G401 (cell line): ENCODE results near the gene OR8G5. TPM values are rescaled to one million over a fixed set of nuclear protein-coding genes. Genes with fewer than 3 reads are reported as not detected.
"Not testable (repeated sequence)": the region's sequence is repeated elsewhere in the genome, so short reads cannot be mapped to it uniquely, and the experiment has no call there.

Experiments
- DNase-seq: peaks from one replicate; pipeline ENCODE4 v3.0.0-alpha.2; 2015; ENCODE audit warnings: low spot score
- in situ Hi-C: cut with HindIII; loops from 2 replicates; pipeline ENCODE4 v1.10.0; 2016; ENCODE audit warnings: low sequenced_read_pairs, mixed read lengths
- total RNA-seq: library from RNA; depleted of rRNA; stranded (reverse); fragments of >200 nt; shearing (Covaris generic); gene quantifications from 2 replicates; pipeline ENCODE4 v1.2.3, GENCODE V29; 2014; rRNA removed

Gene OR8G5
- not detected in 2 replicates for total RNA-seq

DNA sequence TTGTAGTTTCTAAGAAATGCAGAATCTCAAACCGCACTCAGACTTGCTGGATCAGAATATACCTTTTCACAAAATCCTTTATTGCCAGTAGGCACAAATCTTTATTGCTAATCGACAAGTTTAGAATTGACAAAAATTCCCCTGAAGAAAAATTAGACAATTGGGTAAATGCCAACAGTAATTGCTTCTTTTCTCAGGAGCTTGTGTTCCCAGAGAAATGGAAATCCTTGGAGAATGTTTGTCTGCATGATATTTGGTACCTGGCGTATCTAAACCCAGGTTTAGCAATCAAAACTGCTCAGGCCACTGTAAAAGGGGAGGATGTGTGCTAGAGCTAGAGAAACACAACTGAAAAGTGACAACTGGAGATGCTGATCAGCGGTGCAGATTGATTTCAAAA is at the start of gene OR8G5:
TSS of gene OR8G5 (plus strand) at position 301 of the 400 bp plus-strand sequence. CDS start 8,556 bp downstream, outside the sequence.
- in situ Hi-C loops = no loop called here
- DNase-seq = no peak

- in situ Hi-C loops = no loop called here
- DNase-seq = no peak
These were observed 48.9 kb upstream of the OR8G5 start for GRCh38 chr11:124207102-124207792.

DNA sequence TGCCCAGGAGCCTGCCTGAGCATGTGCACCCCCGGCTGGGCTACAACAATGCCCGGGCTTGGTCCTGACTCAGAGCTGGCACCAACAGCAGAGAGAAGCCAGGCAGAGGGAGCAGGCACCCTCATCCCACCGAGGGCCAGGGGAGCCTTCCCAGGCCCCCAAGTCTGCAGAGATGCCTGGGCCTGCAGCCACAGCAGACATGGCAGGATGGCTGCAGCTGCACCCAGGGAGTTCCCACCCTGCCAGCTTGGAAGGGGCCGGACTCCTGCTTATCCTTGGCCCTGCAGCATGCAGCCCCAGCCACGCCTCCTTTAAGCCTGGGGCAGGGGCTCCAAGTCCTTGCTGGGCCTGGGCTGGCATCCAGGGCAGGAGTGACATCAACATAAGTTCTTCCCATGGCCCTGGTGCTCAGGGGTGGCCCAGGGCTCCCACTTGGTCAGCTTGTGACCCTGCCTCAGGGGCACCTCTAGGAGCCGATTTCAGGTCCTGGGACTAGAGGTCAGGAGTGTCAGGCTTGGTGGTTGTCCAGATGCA is 46.3 kb upstream of the OR8G5 start:
- no peak for DNase-seq
- in situ Hi-C loops = no loop called here

- in situ Hi-C loops = no loop called here
- DNase-seq = no peak
These were observed 45.8 kb upstream of the OR8G5 start for GRCh38 chr11:124210421-124210820.

DNA sequence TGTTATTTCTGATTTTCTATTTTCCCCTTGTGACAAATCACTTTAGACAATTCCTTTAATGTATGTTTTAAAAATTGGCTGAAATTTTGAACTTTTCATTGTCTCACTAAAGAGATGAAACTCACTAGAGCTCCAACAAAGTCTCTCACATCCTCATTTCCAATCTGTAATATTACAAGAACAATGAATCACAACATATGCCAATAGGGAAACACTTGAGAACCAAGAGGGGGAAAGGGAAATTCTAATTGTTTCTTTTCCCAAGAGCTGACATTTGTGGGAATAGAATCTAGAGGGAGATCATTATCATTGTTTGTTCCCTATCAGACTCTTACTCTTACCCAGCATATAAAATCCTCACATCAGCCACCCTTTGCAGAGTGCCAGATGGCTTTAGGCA is 44.9 kb upstream of the OR8G5 start:
- no peak for DNase-seq
- in situ Hi-C loops = no loop called here

DNA sequence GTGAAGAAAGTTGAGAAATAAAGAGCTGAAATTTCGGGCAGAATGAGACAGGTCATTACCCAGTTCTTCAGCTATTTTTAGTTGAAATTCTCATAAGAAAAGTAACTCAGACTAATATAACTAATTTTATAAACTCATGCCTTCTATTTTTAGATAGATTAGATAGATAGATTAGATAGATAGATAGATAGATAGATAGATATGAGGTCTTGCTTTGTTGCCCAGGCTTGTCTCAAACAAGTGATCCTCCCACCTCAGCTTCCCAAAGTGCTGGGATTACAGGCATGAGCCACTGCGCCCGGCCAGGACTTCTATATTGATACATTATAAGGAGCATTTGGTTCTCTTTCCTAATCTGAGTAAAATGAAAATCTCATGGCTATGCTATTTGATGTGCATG is 42.1 kb upstream of the OR8G5 start:
- in situ Hi-C loops = no loop called here
- no peak for DNase-seq

DNA sequence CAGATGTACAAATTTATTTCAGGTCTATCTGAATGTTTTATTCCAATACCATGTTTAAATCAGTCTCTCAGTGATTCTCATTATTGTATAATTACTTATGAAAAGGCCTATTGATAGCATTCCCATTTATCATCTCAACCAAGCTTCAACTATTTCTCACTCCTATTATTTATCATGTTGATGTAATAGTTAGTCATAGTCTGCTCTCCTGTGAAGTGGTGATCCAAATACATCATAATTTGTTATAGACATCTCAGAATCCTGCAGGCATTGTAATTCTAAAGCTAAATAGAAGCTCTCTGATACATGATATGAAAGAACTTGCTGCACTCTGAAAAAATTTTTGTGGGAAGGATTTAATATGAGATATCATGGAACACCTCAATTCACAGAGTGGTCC is 37.0 kb upstream of the OR8G5 start:
- DNase-seq = no peak
- in situ Hi-C loops = no loop called here

DNA sequence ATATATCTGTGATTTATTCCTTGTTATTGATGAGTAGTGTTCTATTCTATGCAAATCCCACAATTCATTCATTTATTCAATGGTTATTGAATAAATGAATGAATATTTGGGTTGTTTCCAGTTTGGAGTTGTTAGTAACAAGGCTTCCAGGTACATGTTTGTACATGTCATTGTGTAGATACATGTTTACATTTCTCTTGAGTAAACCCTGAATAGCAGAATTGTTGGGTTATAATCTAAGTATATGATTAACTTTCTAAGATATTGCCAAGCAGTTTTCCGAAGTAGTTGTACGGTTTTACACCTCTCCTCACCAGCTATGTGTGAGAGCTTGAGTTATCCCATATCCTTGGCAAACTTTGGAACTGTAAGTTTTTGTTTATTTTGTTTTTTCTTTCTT is 33.8 kb upstream of the OR8G5 start:
- in situ Hi-C loops = no loop called here
- no peak for DNase-seq

DNA sequence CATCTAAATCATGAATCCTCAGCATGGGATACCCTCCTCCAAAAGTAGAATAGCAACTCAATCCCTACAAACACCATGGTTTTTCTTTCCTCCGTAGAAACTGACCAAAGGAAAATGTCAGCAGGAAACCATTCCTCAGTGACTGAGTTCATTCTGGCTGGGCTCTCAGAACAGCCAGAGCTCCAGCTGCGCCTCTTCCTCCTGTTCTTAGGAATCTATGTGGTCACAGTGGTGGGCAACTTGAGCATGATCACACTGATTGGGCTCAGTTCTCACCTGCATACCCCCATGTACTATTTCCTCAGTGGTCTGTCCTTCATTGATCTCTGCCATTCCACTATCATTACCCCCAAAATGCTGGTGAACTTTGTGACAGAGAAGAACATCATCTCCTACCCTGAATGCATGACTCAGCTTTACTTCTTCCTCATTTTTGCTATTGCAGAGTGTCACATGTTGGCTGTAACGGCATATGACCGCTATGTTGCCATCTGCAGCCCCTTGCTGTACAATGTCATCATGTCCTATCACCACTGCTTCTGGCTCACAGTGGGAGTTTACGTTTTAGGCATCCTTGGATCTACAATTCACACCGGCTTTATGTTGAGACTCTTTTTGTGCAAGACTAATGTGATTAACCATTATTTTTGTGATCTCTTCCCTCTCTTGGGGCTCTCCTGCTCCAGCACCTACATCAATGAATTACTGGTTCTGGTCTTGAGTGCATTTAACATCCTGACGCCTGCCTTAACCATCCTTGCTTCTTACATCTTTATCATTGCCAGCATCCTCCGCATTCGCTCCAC is 31.4 kb upstream of the OR8G5 start:
- DNase-seq, in situ Hi-C loops: not testable (repeated sequence)

DNA sequence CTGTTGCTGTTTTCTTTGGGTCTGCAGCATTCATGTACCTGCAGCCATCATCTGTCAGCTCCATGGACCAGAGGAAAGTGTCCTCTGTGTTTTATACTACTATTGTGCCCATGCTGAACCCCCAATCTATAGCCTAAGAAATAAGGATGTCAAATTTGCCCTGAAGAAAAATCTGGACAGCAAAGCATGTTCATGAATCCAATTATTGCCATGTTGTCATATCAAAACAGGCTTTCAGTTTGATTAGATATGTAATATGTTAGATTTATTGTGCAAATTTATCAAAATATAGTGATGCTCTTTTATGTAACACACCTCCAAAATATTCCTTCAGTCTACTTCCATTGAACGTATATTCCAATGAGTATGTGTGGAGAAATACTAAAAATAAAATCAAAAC is 30.7 kb upstream of the OR8G5 start:
- in situ Hi-C loops = no loop called here
- no peak for DNase-seq

DNA sequence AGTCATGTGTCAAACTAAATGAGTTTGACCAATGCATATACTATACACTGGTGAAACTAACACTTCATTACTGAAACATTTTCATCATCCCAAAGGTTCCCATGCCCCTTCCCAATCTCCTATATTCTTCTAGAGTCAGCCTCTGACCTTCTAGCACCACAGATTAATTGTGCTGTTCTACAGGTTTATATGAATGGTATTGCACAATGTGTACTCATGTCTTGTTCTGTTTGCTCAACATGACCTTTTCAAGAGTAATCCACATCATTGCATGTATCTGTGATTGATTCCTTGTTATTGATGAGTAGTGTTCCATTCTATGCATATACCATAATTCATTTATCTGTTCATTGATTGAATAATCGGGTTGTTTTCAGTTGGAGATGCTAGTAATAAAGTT is 22.8 kb upstream of the OR8G5 start:
- in situ Hi-C loops = no loop called here
- DNase-seq = no peak

DNA sequence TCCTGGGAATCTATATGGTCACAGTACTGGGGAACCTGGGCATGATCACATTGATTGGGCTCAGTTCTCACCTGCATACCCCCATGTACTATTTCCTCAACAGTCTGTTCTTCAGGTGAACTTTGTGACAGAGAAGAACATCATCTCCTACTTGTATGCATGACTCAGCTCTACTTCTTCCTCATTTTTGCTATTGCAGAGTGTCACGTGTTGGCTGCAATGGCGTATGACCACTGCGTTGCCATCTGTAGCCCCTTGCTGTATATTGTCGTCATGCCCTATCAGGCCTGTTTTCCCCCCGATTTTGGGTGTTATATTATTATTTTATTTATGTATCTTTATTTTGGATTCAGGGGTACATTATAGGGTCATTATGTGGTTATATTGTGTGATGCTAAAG is 17.7 kb upstream of the OR8G5 start:
- in situ Hi-C loops = no loop called here
- no peak for DNase-seq

DNA sequence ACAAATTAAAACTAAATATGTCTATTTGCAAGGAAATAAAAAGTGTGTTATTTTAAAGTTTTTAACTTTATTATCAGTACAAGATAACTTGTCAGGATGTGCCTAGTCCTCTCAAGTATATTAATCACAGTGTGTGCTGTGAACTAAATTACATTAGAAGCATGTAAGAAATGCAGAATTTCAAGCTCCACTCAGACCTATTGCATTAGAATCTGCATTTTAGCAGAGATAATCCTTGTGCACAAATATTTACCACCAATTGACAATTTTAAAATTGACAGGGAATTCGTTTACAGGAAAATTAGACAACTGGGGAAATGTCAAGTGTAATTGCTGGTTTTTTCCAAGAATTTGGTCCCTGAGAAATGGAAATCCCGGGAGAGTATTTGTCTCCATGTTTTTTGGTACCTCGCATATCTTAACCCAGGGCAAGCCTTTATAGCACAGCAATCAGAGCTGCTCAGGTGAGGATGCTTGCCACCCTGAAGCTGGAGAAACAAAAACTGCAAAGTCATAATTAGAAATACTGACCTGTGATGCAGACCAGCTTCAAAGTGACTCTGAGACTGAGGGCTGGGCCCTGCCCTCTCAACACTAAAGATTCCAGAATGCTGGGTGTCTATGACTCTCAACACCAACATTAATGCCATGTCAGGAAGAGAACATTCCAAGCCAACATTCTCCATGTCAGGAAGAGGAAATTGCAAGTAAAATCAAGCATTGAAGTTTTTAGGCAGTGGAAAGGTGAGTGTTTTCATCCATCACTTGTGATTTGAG is 15.4 kb upstream of the OR8G5 start, which contains the start of gene OR8G1:
TSS of gene OR8G1 (plus strand) at position 475 of the 777 bp plus-strand sequence. CDS start 8,581 bp downstream, outside the sequence.
- DNase-seq = no peak
- in situ Hi-C loops = no loop called here

- in situ Hi-C loops, DNase-seq: not testable (repeated sequence)
These were observed 6.3 kb upstream of the OR8G5 start for GRCh38 chr11:124249869-124250268.

- in situ Hi-C loops, DNase-seq: not testable (repeated sequence)
These were observed 8.9 kb downstream of the OR8G5 start for GRCh38 chr11:124265041-124265440.

GRCh38 chr11:124270886-124271285 is 14.7 kb downstream of the OR8G5 start:
- in situ Hi-C loops = not testable (repeated sequence)

DNA sequence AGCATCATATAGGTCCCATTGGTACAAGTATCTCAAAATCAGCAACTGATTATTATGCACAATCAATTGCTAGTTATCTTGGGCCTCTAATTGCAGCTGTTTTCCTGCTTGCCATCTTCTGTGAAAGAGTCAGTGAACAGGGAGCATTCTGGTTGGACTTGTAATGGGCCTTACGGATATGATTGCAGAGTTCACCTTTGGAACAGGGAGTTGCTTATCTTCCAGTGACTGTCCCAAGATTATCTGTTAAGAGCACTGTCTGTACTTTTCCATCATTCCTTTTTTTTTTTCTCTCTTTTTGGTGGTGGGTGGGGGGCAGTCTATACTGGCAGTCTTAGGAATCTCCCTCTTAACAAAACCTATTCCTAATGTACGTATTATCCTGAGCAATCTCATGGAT is 17.8 kb downstream of the OR8G5 start:
- in situ Hi-C loops = no loop called here
- no peak for DNase-seq

More at GRCh38 chr11:124270886-124271285, 14.7 kb downstream of the OR8G5 start:
- not testable (repeated sequence) for DNase-seq

DNA sequence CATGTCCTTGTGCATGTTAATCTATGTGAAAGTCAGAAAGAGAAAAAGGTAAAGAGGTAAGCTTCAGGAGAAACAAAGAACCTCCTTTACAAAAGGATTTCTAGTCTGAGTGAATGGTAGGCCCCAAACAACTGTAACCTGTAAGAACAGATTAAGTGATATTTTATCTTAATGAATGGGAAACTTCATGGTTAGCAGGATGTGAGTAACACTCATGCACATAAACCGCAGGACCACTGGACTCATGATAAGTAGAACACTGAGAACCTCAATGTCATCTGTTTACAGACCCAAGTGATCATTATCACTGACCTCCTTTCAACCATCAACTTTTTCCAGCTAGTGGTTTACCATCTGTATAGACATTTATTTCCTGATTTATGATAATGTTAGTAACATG is 19.9 kb downstream of the OR8G5 start:
- no peak for DNase-seq
- in situ Hi-C loops = no loop called here

DNA sequence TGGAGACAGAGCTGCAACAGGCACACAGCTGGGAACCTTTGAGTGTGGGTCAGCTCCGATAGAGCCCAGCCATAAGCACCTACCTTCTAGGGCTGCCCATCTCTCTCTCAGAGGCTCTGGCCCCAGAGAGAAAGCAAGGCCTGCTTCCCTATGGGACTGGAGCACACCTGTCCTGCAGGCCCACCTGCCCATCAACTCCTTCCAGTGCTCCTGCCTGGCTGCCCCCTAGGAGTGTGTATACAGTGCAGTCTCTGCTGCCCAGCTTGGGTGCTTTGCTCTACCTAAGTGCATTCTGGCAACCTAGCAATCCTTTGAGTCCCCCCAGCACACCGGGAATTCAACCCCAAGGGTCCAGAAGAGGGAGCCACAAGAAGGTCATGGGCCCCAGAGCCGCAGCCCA is 21.0 kb downstream of the OR8G5 start:
- in situ Hi-C loops = no loop called here
- no peak for DNase-seq
